HG03097 (cell line): ENCODE measurements around the gene COQ8A.
"Not testable (repeated sequence)": the region's sequence is repeated elsewhere in the genome, so short reads cannot be mapped to it uniquely, and the experiment has no call there.

Experiments used
- ATAC-seq: cut with Tn5 transposase; IDR thresholded peaks from one replicate; pipeline ENCODE4 v1.9.1; 2021; ENCODE audit not compliant: unreplicated experiment, low FRiP score

The COQ8A gene

GRCh38 chr1:226950871-226951270, 10.8 kb downstream of the COQ8A start:
- no peak for ATAC-seq

GRCh38 chr1:226951286-226952117, 11.4 kb downstream of the COQ8A start:
- ATAC-seq = no peak

GRCh38 chr1:226952118-226952441, 12.0 kb downstream of the COQ8A start:
- no peak for ATAC-seq

- ATAC-seq = no peak
Observed at GRCh38 chr1:226953175-226953800, 13.2 kb downstream of the COQ8A start.

GRCh38 chr1:226954337-226954736, 14.2 kb downstream of the COQ8A start:
- no peak for ATAC-seq

- ATAC-seq = no peak
Observed at GRCh38 chr1:226954777-226955176, 14.7 kb downstream of the COQ8A start.

GRCh38 chr1:226955857-226956256, 15.8 kb downstream of the COQ8A start:
- ATAC-seq = not testable (repeated sequence)

- ATAC-seq = no peak
Observed at GRCh38 chr1:226956942-226957713, 17.0 kb downstream of the COQ8A start.

- ATAC-seq = no peak
Observed at GRCh38 chr1:226957714-226958113, 17.6 kb downstream of the COQ8A start.

GRCh38 chr1:226958300-226958699, 18.2 kb downstream of the COQ8A start:
- ATAC-seq = no peak

- no peak for ATAC-seq
Observed at GRCh38 chr1:226960256-226960655, 20.2 kb downstream of the COQ8A start.

GRCh38 chr1:226960944-226961765, 21.1 kb downstream of the COQ8A start:
- ATAC-seq = no peak

GRCh38 chr1:226962421-226963391, 22.6 kb downstream of the COQ8A start:
- ATAC-seq = no peak

GRCh38 chr1:226964068-226964425, 24.0 kb downstream of the COQ8A start:
- no peak for ATAC-seq

GRCh38 chr1:226964611-226965486, 24.8 kb downstream of the COQ8A start:
- ATAC-seq = no peak

GRCh38 chr1:226965581-226966440, 25.7 kb downstream of the COQ8A start:
- no peak for ATAC-seq

GRCh38 chr1:226966683-226967082, 26.6 kb downstream of the COQ8A start:
- ATAC-seq = no peak

- no peak for ATAC-seq
Observed at GRCh38 chr1:226967665-226968064, 27.6 kb downstream of the COQ8A start.
